GM21528 (cell line): ENCODE measurements around the gene PCDHGB7.
"Not testable (repeated sequence)": the region's sequence is repeated elsewhere in the genome, so short reads cannot be mapped to it uniquely, and the experiment has no call there.

ENCODE experiments used
- ATAC-seq: cut with Tn5 transposase; IDR thresholded peaks from one replicate; pipeline ENCODE4 v1.9.1; 2021; ENCODE audit warnings: mild to moderate bottlenecking, moderate library complexity; ENCODE audit not compliant: unreplicated experiment, low FRiP score

Gene PCDHGB7

DNA sequence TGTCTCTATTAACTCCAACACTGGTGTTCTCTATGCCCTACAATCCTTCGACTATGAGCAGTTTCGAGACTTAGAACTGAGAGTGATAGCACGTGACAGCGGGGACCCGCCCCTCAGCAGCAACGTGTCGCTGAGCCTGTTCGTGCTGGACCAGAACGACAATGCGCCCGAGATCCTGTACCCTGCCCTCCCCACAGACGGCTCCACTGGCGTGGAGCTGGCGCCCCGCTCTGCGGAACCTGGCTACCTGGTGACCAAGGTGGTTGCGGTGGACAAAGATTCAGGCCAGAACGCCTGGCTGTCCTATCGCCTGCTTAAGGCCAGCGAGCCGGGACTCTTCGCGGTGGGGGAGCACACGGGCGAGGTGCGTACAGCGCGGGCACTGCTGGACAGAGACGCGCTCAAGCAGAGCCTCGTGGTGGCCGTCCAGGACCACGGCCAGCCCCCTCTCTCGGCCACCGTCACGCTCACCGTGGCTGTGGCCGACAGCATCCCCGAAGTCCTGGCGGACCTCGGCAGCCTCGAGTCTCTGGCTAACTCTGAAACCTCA, 5.3 kb downstream of the PCDHGB7 start:
- no peak for ATAC-seq

DNA sequence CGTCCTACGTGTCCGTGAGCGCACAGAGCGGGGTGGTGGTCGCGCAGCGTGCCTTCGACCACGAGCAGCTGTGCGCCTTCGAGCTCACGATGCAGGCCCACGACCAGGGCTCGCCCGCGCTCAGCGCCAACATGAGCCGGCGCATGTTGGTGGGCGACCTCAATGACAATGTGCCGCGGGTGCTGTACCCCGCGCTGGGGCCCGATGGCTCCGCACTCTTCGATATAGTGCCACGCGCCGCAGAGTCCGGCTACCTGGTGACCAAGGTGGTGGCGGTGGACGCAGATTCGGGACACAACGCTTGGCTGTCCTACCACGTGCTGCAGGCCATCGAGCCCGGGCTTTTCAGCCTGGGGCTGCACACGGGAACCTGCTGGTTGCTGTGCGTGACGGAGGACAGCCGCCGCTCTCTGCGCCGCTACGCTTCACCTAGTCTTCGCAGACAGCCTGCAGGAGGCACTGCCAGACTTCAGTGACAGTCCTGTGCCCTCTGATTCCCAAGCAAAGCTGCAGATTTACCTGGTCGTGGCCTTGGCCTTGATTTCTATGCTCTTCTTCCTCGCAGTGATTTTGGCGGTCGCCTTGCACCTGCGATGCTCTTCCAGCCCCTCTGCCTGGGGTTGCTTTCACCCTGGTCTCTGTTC, 10.4 kb downstream of the PCDHGB7 start:
- ATAC-seq: no peak

DNA sequence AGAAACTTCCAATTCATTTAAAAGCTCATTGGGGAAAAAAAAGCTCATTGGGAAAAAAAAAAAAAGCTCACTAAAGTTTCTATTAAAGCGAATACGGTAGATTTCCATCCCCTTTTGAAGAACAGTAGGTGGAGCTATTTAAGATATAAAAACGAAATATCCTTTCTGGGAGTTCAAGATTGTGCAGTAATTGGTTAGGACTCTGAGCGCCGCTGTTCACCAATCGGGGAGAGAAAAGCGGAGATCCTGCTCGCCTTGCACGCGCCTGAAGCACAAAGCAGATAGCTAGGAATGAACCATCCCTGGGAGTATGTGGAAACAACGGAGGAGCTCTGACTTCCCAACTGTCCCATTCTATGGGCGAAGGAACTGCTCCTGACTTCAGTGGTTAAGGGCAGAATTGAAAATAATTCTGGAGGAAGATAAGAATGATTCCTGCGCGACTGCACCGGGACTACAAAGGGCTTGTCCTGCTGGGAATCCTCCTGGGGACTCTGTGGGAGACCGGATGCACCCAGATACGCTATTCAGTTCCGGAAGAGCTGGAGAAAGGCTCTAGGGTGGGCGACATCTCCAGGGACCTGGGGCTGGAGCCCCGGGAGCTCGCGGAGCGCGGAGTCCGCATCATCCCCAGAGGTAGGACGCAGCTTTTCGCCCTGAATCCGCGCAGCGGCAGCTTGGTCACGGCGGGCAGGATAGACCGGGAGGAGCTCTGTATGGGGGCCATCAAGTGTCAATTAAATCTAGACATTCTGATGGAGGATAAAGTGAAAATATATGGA, 13.0 kb downstream of the PCDHGB7 start, which contains the start of gene PCDHGA12:
Gene PCDHGA12 (plus strand): TSS at position 176 of the 782 bp plus-strand sequence. CDS start 253 bp downstream, at position 429.
- peak; percentile 80 for ATAC-seq

DNA sequence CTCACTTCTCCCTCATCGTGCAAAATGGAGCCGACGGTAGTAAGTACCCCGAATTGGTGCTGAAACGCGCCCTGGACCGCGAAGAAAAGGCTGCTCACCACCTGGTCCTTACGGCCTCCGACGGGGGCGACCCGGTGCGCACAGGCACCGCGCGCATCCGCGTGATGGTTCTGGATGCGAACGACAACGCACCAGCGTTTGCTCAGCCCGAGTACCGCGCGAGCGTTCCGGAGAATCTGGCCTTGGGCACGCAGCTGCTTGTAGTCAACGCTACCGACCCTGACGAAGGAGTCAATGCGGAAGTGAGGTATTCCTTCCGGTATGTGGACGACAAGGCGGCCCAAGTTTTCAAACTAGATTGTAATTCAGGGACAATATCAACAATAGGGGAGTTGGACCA, 13.8 kb downstream of the PCDHGB7 start:
- ATAC-seq: no peak

DNA sequence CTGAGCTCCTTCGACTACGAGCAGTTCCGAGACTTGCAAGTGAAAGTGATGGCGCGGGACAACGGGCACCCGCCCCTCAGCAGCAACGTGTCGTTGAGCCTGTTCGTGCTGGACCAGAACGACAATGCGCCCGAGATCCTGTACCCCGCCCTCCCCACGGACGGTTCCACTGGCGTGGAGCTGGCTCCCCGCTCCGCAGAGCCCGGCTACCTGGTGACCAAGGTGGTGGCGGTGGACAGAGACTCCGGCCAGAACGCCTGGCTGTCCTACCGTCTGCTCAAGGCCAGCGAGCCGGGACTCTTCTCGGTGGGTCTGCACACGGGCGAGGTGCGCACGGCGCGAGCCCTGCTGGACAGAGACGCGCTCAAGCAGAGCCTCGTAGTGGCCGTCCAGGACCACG, 14.8 kb downstream of the PCDHGB7 start:
- not testable (repeated sequence) for ATAC-seq

DNA sequence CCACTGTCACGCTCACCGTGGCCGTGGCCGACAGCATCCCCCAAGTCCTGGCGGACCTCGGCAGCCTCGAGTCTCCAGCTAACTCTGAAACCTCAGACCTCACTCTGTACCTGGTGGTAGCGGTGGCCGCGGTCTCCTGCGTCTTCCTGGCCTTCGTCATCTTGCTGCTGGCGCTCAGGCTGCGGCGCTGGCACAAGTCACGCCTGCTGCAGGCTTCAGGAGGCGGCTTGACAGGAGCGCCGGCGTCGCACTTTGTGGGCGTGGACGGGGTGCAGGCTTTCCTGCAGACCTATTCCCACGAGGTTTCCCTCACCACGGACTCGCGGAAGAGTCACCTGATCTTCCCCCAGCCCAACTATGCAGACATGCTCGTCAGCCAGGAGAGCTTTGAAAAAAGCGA, 15.2 kb downstream of the PCDHGB7 start:
- not testable (repeated sequence) for ATAC-seq

DNA sequence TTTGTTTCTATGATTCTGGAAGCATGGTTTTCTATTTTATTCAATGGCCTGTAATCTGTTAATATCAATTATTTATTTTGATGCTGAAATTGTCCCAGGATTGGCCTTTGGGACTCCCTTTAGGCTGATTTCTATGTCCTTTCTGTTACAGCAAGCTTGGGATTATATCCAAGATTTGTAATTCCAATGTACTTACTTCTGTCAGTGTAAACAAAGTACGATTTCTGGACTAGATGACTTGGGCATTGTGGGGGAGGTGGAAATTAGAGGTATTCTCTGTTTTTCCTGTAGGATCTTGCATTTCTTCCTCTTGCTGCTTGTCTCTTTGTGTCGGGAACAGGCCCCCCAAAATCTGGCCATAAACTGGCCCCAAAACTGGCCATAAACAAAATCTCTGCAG, 16.5 kb downstream of the PCDHGB7 start:
- ATAC-seq: no peak

DNA sequence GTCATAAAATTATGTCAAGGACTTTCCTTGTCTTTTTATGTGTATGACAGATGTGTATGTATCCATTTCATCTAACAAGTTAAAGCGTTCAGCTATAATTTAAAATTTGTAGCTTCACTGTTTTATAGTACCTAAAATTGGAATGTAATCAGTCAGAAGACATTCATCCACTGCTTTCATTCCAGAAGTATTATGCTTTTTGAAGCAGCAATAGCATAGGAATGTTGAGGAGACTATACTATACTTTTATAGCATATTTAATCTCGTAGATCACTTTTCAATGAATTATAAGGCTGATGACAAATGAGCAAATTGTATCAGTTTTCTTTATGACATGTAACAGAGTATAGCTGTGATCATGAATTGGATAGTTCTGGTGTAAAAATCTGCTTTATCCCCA, 19.7 kb downstream of the PCDHGB7 start:
- ATAC-seq: no peak

DNA sequence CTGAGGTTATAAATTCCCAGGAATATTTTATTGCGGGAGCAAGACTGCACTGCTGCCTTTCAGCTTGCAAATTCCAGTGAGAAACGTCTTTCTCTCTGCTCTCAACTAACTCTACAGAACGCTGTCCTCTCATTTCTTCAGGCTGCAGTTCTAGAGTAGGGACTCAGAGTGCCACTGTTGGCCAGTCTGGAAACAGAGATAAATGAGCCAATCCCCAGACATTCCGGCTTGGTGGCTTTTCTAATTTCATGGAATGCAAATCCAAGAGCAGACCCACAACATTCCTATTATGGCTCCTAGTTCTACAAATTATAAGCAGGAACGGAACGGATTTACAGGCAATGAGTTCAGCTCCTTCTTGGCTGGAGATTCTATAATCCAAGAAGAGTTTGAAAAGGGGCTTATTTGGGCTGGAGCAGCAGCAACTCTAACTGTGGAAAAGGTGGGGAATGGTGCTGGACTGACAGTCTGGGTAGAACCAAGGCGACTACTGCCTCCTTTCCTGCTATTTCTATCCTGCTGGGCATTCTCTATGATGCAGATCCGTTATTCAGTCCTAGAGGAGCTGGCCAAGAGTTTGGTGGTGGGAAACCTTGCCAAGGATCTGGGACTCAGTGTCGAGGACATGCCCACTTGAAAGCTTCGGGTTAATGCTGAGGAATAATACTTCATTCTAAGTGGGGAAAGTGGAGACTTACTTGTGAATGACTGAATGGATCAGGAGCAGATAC, 22.1 kb downstream of the PCDHGB7 start:
- ATAC-seq: no peak

DNA sequence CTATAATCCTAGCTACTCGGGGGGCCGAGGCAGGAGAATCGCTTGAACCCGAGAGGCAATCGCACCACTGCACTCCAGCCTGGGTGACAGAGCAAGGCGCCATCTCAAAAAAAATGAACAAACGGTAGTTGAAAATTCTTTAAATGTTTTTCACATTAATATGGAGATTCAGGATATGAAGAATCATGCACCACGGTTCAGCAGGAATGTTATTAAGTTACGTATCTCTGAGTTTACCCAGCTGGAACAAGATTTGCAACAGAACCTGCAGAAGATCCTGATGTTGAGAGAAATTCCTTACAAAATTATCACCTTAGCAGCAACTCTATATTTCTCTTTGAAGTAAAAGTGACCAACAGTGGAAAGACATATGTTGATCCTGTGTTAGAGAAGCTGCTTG, 22.9 kb downstream of the PCDHGB7 start:
- ATAC-seq: no peak

DNA sequence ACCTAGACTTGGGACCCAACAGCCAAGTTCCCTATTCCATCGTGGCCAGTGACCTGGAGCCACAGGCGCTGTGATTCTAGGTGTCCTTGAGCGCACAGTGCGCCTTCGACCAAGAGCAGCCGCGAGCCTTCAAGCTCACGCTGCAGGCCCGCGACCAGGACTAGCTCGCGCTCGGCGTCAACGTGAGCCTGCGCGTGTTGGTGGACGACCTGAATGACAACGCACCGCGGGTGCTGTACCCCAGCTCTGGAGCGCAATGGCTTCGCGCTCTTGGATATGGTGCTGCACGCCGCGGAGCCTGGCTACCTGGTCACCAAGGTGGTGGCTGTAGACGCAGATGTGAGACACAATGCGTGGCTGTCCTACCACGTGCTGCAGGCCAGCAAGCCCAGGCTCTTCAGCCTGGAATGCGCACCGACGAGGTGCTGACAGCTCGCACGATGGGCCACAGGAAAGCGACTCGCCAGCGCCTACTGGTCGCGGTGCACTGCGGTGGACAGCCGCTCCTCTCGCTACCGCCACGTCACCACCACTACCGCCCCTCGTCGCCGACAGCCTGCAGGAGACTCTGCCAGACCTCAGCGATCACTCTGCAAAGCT, 24.2 kb downstream of the PCDHGB7 start:
- no peak for ATAC-seq

DNA sequence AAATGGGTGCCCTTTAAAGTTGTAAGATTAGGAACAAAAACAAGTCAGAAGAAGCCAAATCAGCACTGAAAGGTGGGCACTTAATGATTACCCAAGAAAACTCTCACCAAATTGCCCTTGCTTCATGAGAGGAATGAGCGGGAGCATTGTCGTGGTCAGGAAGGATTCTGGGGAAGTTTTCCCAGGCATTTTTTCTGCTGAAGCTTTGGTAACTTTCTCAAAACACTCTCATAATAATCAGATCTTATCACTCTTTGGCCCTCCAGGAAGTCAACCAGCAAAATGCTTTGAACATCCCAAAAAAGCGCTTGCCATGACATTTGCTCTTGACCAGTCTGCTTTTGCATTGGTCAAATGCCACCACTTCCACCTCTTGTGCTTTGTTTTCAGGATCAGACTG, 47.9 kb downstream of the PCDHGB7 start:
- ATAC-seq: no peak
